ENCODE results near the gene C5orf46. TPM values are rescaled to one million over a fixed set of nuclear protein-coding genes. Genes with fewer than 3 reads are reported as not detected.

C5orf46 gene
- total RNA-seq, 1 donor, result 0.43 TPM

DNA sequence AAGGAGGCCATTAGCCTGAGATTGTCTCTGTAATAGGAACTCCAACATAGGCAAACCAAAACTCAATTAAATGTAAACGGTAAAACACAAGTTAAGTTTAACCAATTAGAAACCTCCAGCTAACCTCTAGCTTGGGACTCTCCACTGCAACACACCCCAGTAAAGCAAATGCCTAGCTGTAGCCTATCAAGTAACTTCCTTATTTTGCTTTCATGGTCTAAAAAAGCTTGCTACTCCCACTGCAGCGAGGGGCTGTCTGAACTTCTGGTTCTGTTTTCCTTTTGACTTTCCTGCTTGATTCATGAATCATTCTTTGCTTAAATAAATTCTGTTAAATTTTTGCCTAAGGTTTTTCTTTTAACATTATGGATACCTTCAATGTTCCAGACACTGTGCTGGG, 24.4 kb upstream of the C5orf46 start:
- DNase-seq (ENCODE audit: low read depth), result no peak
- H3K4me3 ChIP-seq (ENCODE audit: low read depth, low read length), result no peak overlapping the region
- TF ChIP-seq, protein P1, sequence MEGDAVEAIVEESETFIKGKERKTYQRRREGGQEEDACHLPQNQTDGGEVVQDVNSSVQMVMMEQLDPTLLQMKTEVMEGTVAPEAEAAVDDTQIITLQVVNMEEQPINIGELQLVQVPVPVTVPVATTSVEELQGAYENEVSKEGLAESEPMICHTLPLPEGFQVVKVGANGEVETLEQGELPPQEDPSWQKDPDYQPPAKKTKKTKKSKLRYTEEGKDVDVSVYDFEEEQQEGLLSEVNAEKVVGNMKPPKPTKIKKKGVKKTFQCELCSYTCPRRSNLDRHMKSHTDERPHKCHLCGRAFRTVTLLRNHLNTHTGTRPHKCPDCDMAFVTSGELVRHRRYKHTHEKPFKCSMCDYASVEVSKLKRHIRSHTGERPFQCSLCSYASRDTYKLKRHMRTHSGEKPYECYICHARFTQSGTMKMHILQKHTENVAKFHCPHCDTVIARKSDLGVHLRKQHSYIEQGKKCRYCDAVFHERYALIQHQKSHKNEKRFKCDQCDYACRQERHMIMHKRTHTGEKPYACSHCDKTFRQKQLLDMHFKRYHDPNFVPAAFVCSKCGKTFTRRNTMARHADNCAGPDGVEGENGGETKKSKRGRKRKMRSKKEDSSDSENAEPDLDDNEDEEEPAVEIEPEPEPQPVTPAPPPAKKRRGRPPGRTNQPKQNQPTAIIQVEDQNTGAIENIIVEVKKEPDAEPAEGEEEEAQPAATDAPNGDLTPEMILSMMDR (IDR thresholded peaks at IDR 0.05; ENCODE audit: insufficient read depth, low read depth, low read length), result no peak

DNA sequence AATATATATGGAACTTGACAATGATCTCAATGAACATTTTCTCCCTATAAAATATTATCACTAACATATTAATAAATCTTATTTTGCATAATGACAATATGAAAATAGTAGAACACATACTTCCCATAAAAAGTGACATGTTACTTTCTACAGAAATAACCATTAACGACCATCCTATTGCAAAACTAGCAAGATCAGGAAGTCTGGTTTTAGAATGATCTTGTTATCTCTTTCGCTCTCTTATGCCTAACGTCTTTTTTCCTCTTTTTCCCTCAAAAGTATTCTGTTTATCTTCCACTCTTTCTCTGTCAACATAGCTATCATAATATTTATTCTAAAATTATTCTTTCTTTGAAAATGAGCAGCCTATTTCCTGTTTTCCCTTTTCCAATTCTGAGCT, 21.6 kb upstream of the C5orf46 start:
- TF ChIP-seq, protein P1 (IDR thresholded peaks at IDR 0.05; ENCODE audit: insufficient read depth, low read depth, low read length), result no peak
- H3K4me3 ChIP-seq (ENCODE audit: low read depth, low read length), result no peak overlapping the region
- no peak for DNase-seq (ENCODE audit: low read depth)

DNA sequence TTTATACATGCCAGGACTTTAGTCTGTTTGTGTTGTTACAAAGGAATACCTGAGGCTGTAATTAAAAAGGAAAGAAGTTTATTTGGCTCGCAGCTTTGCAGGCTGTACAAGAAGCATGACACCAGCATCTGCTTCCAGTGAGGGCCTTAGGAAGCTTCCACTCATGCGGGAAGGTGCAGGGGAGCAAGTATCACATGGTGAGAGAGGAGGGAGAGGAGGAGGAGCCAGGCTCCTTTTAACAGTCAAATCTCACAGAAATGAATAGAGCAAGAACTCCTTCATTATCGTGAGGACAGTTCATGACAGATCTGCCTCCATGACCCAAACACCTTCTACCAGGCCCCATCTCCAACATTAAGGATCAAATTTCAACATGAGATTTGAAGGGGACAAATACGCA, 18.7 kb upstream of the C5orf46 start:
- H3K4me3 ChIP-seq (ENCODE audit: low read depth, low read length), result no peak overlapping the region
- DNase-seq (ENCODE audit: low read depth), result no peak
- TF ChIP-seq, protein P1 (IDR thresholded peaks at IDR 0.05; ENCODE audit: insufficient read depth, low read depth, low read length), result no peak

DNA sequence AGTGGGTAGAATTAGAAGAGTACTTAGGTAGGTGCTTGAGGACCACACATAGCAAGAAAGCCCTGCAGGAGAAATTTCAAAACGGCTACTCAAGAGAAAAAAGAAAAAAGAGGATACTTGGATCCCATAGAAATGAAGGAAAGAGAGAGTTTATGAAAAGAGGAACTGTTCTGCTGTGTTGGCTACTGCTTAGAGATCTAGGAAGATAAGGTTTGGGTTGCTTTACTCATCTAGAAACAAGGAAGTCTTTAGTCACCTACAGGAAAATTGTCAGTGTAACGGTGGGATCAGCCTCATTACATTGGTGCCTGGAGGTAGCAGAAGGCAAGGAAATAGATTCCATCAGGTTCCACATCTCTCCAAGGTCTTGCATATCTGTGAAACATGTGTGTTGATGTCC, 14.8 kb upstream of the C5orf46 start:
- H3K4me3 ChIP-seq (ENCODE audit: low read depth, low read length), result no peak overlapping the region
- TF ChIP-seq, protein P1 (IDR thresholded peaks at IDR 0.05; ENCODE audit: insufficient read depth, low read depth, low read length), result no peak
- DNase-seq (ENCODE audit: low read depth), result no peak

DNA sequence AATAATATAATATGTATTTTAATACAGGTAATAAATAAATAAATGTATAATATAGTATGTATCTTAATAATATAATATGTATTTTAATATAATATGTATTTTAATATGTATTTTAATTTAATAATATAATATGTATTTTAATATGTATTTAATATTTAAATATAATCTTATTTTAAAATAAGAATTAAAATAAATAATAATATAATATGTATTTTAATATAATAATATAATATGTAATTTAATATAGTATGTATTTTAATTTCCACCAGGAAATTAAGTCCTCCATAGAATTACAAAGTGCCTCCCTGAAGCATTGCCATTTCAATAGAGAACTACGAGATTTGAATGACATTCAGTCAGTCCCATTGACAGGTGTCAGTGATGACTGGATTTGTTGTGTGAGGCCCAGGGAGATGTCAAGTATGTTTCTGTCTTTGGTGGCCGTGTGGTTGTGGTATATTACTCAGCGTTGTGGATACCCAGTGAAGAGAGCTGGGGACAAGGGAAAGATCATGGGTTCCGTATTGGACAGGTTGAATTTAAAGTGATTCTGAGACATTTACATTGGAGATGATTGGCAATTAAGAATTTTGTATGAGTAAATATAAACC, 14.2 kb upstream of the C5orf46 start:
- no peak overlapping the region for H3K4me3 ChIP-seq (ENCODE audit: low read depth, low read length)
- TF ChIP-seq, protein P1 (IDR thresholded peaks at IDR 0.05; ENCODE audit: insufficient read depth, low read depth, low read length), result no peak
- no peak for DNase-seq (ENCODE audit: low read depth)

DNA sequence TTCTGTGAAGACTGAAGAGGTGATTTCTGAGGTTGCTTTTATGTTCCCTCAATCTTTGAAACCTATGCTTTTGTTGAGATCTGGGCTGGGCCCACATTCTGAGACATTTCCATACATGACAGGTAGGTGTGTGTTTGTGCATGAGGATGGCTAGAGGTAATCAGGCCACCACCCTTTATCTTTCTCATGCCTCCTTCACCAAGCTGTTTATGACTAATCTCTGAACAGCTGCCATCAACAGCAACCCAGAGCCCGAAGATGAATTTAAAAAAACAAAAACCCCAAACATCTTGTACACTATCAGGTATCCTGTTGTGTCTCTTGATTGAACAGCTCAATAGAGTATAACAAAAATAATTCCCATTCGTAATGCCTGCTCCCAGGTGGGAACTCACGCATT, 12.6 kb upstream of the C5orf46 start:
- TF ChIP-seq, protein P1 (IDR thresholded peaks at IDR 0.05; ENCODE audit: insufficient read depth, low read depth, low read length), result no peak
- no peak overlapping the region for H3K4me3 ChIP-seq (ENCODE audit: low read depth, low read length)
- no peak for DNase-seq (ENCODE audit: low read depth)

DNA sequence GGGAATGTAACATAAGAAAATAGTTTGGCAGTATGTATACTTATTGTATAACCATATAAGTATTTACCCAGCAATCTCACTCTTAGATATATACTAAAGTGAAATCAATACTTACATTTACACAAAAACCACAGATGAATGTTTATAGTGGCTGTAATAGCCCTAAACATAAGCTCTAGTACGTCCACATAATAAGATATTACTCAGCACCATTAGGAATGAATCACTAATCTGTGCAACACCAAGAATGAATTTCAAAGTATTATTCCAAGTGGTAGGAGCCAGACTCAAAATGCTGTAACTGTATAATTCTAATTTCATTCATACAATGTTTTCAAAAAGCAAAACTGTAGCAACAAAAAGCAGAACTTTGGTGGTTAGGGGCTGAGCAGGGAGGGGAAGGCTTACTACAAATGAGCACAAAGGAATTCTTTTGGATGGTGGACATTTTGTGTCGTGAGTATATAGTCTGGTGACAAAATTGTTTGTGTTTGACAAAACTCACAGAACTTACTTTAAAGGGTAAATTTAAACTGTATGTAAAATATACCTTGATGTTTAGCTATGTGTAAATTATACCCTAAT, 11.9 kb upstream of the C5orf46 start:
- no peak overlapping the region for H3K4me3 ChIP-seq (ENCODE audit: low read depth, low read length)
- DNase-seq (ENCODE audit: low read depth), result no peak
- TF ChIP-seq, protein P1 (IDR thresholded peaks at IDR 0.05; ENCODE audit: insufficient read depth, low read depth, low read length), result no peak

Measured in fibroblast of villous mesenchyme (primary cell).